ENCODE results near the gene VEZT.

DNA sequence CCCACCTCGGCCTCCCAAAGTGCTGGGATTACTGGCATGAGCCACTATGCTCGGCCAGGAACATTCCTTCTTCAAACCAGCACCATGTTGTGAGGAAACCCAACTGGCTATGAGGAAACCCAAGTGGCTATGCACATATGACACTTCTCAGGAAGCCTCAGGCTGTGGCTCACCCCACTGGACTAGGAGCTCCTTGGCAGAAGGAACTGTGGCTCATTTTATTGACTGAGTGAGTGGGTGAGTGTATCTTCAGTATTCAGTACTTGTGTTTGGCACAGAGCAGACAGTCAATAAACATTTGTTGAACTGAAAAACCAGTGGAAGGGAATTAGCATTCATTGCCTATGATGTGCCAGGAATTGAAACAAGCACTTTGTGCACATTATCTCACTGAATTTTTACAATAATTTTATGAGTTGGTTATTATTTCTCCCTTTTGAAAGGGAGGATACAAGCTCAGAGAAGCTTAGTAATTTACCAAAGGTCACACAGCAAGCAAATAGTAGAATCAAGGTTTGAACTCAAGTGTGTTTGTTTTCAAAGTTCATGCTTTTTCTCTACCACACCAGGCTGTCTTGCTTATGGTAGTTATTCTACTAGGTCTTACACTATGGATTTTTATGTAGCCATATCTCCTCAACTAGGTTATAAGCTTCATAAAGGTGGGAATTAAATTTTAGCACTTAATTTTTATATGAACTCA, 121.6 kb downstream of the VEZT start:
- TF ChIP-seq, protein P1, sequence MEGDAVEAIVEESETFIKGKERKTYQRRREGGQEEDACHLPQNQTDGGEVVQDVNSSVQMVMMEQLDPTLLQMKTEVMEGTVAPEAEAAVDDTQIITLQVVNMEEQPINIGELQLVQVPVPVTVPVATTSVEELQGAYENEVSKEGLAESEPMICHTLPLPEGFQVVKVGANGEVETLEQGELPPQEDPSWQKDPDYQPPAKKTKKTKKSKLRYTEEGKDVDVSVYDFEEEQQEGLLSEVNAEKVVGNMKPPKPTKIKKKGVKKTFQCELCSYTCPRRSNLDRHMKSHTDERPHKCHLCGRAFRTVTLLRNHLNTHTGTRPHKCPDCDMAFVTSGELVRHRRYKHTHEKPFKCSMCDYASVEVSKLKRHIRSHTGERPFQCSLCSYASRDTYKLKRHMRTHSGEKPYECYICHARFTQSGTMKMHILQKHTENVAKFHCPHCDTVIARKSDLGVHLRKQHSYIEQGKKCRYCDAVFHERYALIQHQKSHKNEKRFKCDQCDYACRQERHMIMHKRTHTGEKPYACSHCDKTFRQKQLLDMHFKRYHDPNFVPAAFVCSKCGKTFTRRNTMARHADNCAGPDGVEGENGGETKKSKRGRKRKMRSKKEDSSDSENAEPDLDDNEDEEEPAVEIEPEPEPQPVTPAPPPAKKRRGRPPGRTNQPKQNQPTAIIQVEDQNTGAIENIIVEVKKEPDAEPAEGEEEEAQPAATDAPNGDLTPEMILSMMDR (IDR thresholded peaks at IDR 0.05; ENCODE audit: poor library complexity) = no peak
- TF ChIP-seq EZH2 (IDR thresholded peaks at IDR 0.05; ENCODE audit: borderline replicate concordance) (no peak), EZH2phosphoT487 (IDR thresholded peaks at IDR 0.05; ENCODE audit: low read depth, severe bottlenecking, unreplicated experiment) (no peak)
